ENCODE measurements around the gene PDE1A. TPM values are rescaled to one million over a fixed set of nuclear protein-coding genes. Genes with fewer than 3 reads are reported as not detected.

PDE1A gene
- total and polyA plus RNA-seq, 4 donors, result 0.64 to 5.2 (median 1.7) TPM

- TF ChIP-seq, protein P1, sequence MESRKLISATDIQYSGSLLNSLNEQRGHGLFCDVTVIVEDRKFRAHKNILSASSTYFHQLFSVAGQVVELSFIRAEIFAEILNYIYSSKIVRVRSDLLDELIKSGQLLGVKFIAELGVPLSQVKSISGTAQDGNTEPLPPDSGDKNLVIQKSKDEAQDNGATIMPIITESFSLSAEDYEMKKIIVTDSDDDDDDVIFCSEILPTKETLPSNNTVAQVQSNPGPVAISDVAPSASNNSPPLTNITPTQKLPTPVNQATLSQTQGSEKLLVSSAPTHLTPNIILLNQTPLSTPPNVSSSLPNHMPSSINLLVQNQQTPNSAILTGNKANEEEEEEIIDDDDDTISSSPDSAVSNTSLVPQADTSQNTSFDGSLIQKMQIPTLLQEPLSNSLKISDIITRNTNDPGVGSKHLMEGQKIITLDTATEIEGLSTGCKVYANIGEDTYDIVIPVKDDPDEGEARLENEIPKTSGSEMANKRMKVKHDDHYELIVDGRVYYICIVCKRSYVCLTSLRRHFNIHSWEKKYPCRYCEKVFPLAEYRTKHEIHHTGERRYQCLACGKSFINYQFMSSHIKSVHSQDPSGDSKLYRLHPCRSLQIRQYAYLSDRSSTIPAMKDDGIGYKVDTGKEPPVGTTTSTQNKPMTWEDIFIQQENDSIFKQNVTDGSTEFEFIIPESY (IDR thresholded peaks at IDR 0.05), result no peak
- TF ChIP-seq JUND (IDR thresholded peaks at IDR 0.05), result no peak
- no peak for TF ChIP-seq GABPA (IDR thresholded peaks at IDR 0.05 in 1 of 2, conservative IDR thresholded peaks at IDR 0.05 in 1 of 2)
- no peak for TF ChIP-seq TAF1 (conservative IDR thresholded peaks at IDR 0.05)
- no peak for TF ChIP-seq ATF3 (IDR thresholded peaks at IDR 0.05)
- no peak for TF ChIP-seq RAD21 (IDR thresholded peaks at IDR 0.05)
- TF ChIP-seq FOXA2 (IDR thresholded peaks at IDR 0.05), result no peak
- TF ChIP-seq NR2F2 (IDR thresholded peaks at IDR 0.05), result no peak
- TF ChIP-seq SP1 (IDR thresholded peaks at IDR 0.05), result no peak
- TF ChIP-seq REST (IDR thresholded peaks at IDR 0.05), result no peak
- no peaks in the 10 kb centered on the region for H3K9me3 ChIP-seq (ENCODE audit: control insufficient read depth in 4 of 4, low read length in 3 of 4)
- 81% methylated on average over 1 of the region's 1 CpG for WGBS
- DNase-seq (ENCODE audit: low spot score), result no peak
- no peak overlapping the region for H3K27ac ChIP-seq (ENCODE audit: low read depth in 1 of 2, low read length in 2 of 2)
- H3K27me3 ChIP-seq (ENCODE audit: control insufficient read depth in 4 of 4, insufficient read depth in 4 of 4, low read length in 3 of 4), result no peaks in the 10 kb centered on the region
- no peaks in the 10 kb centered on the region for H3K36me3 ChIP-seq (ENCODE audit: control insufficient read depth in 4 of 4, insufficient read depth in 3 of 4, low read depth in 1 of 4, low read length in 3 of 4)
- H3K4me1 ChIP-seq (ENCODE audit: control insufficient read depth in 4 of 4, insufficient read depth in 4 of 4, low read length in 3 of 4), result no peaks in the 10 kb centered on the region
- no peak overlapping the region for H3K4me3 ChIP-seq (ENCODE audit: low read depth in 1 of 3, low read length in 3 of 3)
- no peak overlapping the region for H3K9ac ChIP-seq (ENCODE audit: low read depth in 1 of 2, low read length in 2 of 2)
Observed at GRCh38 chr2:182133195-182133891, 293.5 kb downstream of the PDE1A start.

DNA sequence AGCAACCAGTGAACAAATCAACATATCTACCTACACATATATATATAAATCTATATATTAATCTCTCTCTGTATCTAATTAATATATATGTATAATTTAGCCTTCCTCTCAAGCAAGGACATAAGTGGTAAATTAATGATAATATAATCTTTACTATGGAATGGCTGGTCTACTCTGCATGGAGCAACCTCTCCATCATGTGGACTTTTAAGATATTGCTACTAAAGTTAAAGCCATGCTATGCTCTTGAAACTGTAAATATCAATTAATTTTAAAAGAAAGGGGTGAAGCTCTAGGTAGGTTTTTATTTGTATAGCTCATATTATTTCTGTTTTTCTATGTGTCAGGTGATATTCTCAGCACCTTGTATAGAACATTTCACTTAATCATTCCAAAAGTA lies 294.2 kb downstream of the PDE1A start:
- Histone ChIP-seq H3K27me3 (ENCODE audit: control insufficient read depth in 4 of 4, insufficient read depth in 4 of 4, low read length in 3 of 4) (no peaks in the 10 kb centered on the region), H3K9ac (ENCODE audit: low read depth in 1 of 2, low read length in 2 of 2) (no peak overlapping the region), H3K4me3 (ENCODE audit: low read depth in 1 of 3, low read length in 3 of 3) (no peak overlapping the region), H3K4me1 (ENCODE audit: control insufficient read depth in 4 of 4, insufficient read depth in 4 of 4, low read length in 3 of 4) (no peaks in the 10 kb centered on the region), H3K27ac (ENCODE audit: low read depth in 1 of 2, low read length in 2 of 2) (no peak overlapping the region), H3K9me3 (ENCODE audit: control insufficient read depth in 4 of 4, low read length in 3 of 4) (no peaks in the 10 kb centered on the region), H3K36me3 (ENCODE audit: control insufficient read depth in 4 of 4, insufficient read depth in 3 of 4, low read depth in 1 of 4, low read length in 3 of 4) (no peaks in the 10 kb centered on the region)
- DNase-seq (ENCODE audit: low spot score), result no peak
- no peak for TF ChIP-seq TAF1 (conservative IDR thresholded peaks at IDR 0.05)
- TF ChIP-seq HNF4A (conservative IDR thresholded peaks at IDR 0.05), result no peak
- peak; percentile 15 for TF ChIP-seq CTCF (IDR thresholded peaks at IDR 0.05; ENCODE audit: low read depth, low read length, missing input control)
- no peak for TF ChIP-seq JUND (IDR thresholded peaks at IDR 0.05)
- no peak for TF ChIP-seq RXRA (IDR thresholded peaks at IDR 0.05)
- no peak for TF ChIP-seq FOXA1 (IDR thresholded peaks at IDR 0.05)
- TF ChIP-seq HNF4G (IDR thresholded peaks at IDR 0.05), result no peak
- peak; percentile 55 to 61 for TF ChIP-seq RAD21 (IDR thresholded peaks at IDR 0.05)
- TF ChIP-seq GABPA (IDR thresholded peaks at IDR 0.05 in 1 of 2, conservative IDR thresholded peaks at IDR 0.05 in 1 of 2), result no peak
- no peak for TF ChIP-seq SP1 (IDR thresholded peaks at IDR 0.05)
